ENCODE results near the gene NRCAM.

GRCh38 chr7:108193594-108194498 is 262.4 kb downstream of the NRCAM start:
- no peak for TF ChIP-seq CTCF (IDR thresholded peaks at IDR 0.05)
- TF ChIP-seq POLR2A (IDR thresholded peaks at IDR 0.05) = no peak
